ENCODE data around the gene TRMU.

TRMU gene

GRCh38 chr22:46337870-46338269 is 2.4 kb downstream of the TRMU start:
- no peak for DNase-seq

- DNase-seq, result no peak
These were observed 3.1 kb downstream of the TRMU start for GRCh38 chr22:46338636-46339035.

DNA sequence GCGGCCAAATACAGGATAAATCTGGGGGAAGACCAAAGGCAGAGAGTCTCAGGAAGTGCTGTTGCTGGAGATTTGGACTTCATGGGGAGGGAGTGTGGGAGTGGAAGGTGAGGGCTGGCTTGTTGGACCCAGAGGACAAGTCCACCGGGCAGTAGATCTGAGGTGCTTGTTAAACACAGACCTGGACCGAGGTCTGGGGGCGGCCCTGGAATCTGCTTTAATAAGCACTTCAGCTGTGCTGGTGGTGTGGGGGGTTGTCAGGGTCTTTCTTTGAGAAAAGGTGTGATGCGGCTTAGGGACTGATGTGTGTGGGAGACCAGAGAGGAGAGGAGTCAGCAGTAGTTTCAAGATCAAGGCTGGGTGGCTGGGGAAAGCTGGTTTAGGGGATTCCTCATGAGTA is 4.4 kb downstream of the TRMU start:
- DNase-seq, result no peak

GRCh38 chr22:46340676-46341075 is 5.2 kb downstream of the TRMU start:
- no peak for DNase-seq

DNA sequence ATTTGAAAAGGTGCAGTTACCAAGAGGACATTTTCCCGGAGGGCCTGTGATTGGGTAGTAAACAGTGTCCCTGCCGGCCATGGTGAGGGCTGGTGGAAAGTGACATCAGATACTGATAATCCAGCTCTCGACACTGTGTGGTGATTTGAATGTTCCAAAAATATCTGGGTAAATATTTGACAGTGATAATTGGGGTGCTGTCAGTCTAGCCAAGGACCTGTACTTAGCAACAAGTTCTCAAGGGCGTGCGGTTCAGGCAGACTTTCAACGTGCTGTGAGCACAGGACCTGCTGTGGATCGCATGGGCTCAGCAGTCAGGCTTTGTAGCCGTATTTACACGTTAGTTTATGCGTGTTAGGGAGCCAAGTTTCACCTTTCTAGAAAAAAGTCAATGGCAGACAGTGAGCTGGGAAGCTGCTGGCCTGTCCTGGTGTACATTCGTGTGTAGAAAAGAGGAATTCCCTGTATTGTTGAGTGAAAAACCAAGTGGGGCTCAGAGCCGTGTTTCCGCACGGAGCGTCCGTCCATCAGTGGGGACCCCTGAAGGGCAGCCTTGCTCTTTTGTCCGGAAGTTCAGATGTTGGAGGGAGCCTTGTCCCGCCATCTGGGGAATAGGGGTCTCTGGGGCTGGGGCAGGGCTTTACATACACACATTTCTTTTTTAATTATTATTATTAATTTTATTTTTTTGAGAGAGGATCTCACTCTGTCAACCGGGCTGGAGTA is 11.3 kb downstream of the TRMU start:
- no peak for DNase-seq

DNA sequence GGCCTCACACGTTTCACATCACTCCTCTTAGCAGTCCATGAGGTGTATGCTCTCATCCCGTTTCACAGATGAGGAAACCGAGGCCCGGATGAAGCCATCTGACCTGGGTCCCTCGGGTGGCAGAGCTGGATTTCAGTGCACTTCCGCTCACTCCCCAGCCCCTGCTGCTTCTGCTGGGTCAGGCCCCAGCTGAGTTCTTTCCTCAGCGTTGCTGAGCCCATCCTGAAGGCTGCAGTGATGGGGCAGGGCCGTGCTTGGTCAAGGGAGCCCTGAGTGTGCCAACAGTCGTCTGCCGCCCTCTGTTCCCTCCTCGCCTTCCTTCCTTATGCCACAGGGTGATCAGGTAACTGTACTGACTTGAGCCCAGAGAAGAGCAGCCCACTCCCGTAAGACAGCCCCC is 12.1 kb downstream of the TRMU start:
- DNase-seq, result no peak

GRCh38 chr22:46348099-46348695 is 12.7 kb downstream of the TRMU start:
- DNase-seq, result no peak

GRCh38 chr22:46349238-46349637 is 13.7 kb downstream of the TRMU start:
- DNase-seq, result no peak

DNA sequence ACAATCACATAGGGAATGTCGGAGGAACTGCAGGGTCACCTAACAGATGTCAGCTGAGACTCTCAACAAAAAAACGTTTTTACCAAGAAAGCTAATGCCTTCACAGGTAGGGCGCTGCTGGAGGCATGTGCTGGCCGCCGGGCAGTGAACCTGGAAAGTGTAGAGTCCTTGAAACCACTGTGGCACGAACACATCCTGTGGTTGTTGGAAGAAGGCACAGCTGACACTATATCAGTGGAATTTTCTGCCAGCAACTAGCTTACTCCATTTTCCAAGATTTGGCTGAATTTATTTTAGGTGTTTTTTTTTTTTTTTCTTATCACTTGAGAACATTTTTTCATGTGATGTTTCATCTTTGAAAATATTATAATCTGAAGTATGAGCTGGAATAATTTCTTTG is 14.2 kb downstream of the TRMU start:
- DNase-seq, result no peak

DNA sequence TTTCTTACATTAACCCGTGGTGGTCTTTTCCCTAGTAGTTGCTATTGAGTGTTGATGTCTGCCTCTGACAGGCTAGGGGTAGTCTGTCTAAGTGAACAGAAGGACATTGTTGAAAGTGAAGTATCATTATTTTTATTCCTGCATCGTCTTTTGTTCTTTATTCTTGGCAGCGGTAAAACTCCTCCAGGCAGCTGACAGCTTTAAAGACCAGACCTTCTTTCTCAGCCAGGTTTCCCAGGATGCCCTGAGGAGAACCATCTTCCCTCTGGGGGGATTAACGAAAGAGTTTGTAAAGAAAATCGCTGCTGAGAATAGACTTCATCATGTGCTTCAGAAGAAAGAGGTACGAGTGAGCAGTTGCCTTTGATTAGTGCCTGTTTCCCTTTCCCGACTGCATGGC is 14.6 kb downstream of the TRMU start:
- no peak for DNase-seq

DNA sequence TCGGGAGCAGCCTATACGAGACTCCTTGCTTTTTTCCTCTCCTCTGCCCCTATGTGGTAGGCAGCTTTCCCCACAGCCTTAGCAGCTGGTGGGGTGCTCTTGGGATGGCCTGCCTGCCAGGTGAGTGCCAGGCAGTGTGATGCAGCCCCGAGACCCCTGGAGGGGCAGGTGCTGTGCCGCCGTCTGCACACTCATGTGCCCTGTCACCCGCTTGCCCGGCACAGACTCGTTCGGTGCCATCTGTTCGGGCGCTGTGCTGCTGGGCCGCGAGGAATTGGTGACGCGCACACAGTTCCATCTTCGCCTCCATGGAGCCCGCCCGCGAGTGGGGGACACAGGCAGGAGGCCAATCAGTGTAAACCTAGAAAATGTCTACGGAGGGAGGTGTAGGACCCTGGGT is 15.1 kb downstream of the TRMU start:
- DNase-seq, result no peak

DNA sequence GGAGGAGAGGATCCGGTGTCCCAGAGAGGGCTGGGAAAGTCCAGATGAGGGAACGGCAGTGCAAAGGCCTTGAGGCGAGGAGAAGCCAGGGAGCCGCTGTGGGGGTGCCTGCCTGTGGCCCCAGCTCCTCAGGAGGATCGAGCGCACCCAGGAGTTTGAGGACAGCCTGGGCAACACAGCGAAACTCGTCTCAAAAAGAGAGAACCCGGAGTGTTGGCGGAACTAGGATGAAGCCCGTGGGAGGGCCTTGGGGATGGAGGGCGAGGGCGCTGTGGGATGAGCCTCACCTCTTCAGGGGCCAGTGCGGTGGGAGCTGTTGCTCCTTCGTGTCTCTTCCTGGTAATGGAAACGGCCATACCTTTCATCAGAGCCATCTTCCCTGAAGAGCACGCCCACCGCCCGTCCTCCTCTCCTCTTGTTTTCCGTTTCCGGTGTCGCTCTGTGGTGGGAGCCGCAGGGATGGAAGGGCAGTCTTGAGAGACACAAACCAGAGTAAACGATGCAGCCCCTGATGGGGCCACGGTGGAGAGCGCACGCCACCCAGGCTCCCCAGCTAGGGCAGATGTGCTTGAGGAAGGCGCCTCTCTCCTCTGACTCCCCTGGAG is 15.7 kb downstream of the TRMU start:
- no peak for DNase-seq

DNA sequence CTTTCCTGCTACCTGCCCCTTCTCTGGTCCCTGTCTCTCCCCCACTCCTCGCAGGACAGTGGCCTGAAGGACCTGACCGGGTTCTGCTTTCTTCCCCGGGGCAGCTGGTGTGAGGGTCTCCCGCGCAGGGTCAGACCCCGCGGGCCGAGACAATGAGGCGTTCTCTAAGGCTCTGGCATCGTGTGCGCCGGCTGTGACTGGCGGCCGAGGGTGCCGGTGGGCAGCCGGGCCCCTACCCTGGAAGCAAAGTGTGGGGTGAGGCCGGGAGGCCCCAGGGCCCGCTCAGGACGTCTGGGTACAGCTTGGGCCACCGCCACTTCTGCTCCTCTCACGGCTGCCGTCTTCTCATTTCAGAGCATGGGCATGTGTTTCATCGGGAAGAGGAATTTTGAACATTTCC is 16.3 kb downstream of the TRMU start:
- DNase-seq, result no peak

GRCh38 chr22:46352276-46352675 is 16.8 kb downstream of the TRMU start:
- DNase-seq, result no peak

- no peak for DNase-seq
These were observed 17.3 kb downstream of the TRMU start for GRCh38 chr22:46352691-46353386.

GRCh38 chr22:46353483-46354105 is 18.1 kb downstream of the TRMU start:
- DNase-seq, result no peak

GRCh38 chr22:46354176-46354992 is 18.9 kb downstream of the TRMU start:
- DNase-seq, result no peak

DNA sequence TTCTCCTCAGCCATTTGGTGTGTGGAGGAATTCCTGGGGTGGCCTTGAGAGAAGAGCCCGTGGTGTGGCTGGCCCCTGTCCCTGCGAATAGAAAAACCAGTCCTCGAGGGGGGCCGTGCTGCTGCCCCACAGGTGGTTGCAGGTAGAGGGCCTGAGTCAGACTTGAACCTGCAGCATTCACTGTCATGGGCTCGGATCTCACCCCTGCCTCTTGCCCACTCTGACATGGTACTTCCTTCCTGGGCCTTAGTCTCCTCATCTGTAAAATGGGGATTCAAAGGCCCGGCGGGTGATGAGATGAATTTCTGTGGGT is 19.4 kb downstream of the TRMU start:
- no peak for DNase-seq

DNA sequence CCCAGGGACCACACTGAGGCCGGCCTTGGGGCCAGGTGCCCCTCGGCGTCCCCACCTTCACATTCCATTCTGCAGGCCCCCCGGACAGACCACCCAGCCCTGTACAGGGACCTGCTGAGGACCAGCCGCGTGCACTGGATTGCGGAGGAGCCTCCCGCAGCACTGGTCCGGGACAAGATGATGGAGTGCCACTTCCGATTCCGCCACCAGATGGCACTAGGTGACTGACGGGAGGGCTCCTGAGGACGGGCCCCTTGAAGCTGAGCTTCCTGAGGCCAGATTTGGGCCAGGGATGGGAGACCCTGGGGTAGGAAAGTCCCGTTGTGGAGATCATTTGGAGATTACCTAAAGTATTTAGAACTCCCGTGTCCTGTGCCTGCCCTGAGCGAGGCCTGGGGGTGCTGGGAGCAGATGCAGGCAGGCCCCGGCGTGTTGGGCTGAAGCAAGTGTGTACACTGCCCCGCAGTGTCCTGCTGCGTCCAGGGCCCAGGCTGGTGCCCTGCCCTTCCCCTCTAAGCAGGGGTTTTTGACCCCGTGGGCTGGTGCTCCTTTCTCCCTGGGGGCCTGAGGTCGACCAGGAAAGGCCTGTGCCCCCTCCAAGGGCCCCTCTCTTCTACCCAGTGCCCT is 20.0 kb downstream of the TRMU start:
- no peak for DNase-seq

GRCh38 chr22:46355996-46356471 is 20.5 kb downstream of the TRMU start:
- DNase-seq, result no peak

- no peak for DNase-seq
These were observed 21.3 kb downstream of the TRMU start for GRCh38 chr22:46356496-46357480.

Measured in GOT3 (cell line).